Hypothalamus (tissue), 51 donors: ENCODE results near the gene WDR91.

Experiments
- DNase-seq, 51 donors: peaks; one replicate each; lab custom pipeline; 2025; lab: John Stamatoyannopoulos, UW

WDR91 gene

DNA sequence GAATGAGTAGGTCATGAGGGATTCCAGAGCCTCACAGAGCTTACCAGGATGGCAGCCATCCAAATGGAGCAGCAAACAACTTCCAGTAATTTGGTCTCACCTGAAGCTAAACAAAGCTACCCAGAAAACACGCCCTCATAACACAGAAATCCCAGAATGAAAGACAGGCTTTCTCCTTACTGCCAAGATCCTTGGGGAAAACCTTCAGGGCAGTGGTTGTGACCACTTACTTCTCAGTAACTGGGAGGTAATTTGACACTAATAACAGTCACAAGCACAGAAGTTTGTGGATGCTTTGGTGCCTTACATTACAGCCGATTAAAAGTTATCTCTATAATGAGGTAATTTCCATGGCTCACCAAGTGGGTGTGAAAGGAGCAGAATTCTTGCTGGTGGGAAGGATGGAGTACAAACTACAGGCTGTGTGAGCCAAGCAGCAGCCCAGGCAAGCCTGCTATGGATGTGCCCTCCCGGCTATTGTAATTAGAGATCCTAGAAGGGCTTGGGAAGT is 10.4 kb downstream of the WDR91 start:
- DNase-seq = no peak

GRCh38 chr7:135199439-135199838 is 11.9 kb downstream of the WDR91 start:
- DNase-seq = no peak

GRCh38 chr7:135197906-135198655 is 13.2 kb downstream of the WDR91 start:
- no peak for DNase-seq

DNA sequence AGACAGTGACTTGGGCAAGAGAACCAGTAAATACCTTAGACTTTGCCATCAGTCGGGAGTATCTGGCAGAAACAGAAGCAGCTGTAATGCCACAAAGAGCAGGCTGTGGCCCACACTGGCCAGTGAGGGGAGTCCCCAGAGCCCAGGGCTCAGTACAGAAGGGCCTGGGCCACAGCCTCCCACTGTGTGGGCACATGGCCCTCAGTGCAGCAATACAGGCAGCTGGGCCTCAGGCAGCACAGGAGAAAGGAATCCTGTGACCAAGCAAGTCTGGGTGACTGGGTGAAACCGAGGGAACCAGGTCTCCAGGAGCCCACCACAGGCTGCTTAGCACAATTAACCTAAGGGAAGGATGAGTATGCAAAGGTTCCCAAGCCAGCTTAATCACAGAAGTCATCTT is 14.0 kb downstream of the WDR91 start:
- DNase-seq = no peak

GRCh38 chr7:135195968-135196629 is 15.2 kb downstream of the WDR91 start:
- no peak for DNase-seq

GRCh38 chr7:135195156-135195555 is 16.2 kb downstream of the WDR91 start:
- no peak for DNase-seq

GRCh38 chr7:135194494-135195095 is 16.7 kb downstream of the WDR91 start:
- DNase-seq = no peak

GRCh38 chr7:135193615-135194081 is 17.7 kb downstream of the WDR91 start:
- no peak for DNase-seq

DNA sequence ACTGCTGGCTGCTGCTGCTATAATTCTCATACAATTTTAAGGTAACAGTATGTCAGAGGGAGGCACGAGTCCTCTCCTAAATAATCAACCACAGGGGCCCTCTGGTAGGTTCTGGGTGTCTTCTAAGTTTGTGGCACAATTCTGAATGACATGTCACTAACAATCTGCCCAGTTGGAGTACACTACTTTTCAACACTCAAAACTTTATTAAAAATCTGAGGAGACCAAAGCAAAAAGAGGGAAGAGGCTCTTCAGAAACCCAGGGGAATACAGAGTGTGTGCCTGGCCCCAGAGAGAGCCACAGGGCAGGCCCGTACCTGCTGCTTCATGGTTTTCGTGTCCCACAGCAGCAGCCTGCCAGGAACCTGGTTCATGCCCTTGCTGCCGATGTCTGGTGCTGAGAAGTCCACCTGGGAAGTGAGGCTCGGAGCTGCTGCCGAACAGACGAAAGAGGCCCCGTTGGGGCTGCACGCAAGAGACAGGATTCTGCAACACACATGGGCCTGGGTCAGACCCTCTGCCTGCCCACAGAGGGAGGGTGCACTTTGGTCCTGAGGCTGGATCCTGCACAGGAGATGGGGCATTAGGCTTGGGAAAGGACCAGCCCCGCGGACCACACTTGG is 18.3 kb downstream of the WDR91 start:
- DNase-seq = no peak

DNA sequence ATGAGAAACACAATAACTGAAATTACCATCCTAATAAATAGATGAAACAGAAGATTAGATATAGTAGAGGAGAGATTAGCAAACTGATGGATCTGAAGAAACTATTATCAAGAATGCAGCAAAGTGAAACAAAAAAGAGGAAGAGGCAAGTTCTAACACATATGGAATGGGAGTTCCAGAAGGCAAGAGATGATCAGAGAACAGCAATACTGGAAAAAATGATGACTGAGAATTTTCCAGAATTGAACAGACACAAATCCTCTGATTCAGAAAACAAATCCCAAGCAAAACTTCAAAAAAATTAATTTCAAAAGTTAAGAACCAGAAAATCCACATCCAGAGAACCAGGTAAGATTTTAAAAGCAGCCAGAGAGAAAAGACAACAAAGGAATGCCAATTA is 20.6 kb downstream of the WDR91 start:
- DNase-seq = no peak

- peak in 1 of 51 donors; percentile 25 for DNase-seq
These were observed 21.4 kb downstream of the WDR91 start for GRCh38 chr7:135189961-135190360.

DNA sequence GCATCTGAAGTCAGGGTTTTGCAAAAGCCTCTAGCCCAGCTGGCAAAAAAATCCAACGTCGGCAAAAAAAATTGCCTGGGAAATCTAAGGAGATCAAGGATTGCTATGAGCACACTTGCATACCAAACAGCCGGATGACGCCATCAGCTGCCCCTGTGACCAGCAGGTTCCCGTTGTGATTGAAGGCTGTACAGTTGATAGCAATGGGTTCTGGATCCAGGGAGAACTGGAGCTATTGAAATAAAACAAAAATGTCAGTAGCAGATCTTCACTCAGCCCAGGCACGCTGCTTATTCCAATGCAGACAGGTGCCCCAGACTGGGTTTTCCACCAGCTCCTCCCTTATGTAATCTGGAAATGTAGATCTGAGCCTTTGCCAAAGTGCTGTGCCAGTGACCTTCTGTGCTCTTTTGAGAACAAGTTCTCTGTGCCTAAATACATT is 22.1 kb downstream of the WDR91 start:
- peak in 1 of 51 donors; percentile 56 for DNase-seq

DNA sequence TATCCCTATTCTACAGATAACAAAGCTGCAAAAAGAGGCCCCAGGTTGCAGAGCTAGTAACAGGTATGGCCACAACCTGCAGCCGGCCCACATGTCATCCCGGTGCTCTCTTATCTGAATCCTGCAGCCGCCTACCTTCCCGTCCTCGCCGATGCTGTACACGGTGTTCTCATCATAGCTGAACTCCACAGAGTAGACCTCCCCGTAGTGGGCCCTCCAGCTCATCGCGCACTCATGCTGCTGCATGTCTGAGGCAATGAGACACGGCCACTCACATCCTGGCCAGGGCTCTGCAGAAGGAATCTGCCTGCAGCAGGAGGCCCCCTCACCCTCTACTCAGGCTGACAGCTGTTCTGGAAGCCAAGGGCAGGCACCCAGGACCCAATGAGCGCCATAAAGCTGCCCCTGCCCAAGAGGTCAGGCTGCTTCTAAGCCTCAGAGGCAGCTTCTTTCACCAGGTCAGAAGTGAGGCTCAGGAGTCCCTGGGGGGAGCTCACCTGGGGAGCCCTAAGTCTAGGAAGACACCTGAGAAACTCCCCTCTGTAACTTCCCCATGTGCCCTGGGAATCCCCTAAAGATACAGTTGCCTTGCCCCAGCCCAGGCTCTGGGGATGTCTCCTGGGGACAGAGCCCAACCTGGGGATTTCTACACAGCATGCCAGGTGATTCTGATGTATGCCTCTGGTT is 22.9 kb downstream of the WDR91 start:
- no peak for DNase-seq

DNA sequence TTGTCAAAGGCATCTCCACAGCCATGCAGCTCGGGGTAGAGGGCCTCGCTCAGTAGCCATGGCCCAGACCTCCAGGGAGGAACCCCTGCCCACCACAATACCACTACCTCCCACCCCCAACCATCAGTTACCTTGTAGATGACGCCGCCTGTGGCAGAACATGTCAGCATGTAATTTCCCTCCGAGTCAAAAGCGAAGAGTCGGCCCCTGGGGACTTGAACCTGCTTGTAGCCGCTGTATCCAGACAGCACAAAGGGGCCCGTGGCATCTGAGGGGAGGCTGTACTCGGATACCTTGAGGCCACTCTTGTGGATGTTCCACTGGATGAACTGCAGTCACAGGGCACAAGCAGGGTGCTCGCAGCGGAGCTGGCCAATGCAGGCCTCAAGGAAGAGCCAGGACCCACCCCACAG is 24.5 kb downstream of the WDR91 start:
- no peak for DNase-seq

DNA sequence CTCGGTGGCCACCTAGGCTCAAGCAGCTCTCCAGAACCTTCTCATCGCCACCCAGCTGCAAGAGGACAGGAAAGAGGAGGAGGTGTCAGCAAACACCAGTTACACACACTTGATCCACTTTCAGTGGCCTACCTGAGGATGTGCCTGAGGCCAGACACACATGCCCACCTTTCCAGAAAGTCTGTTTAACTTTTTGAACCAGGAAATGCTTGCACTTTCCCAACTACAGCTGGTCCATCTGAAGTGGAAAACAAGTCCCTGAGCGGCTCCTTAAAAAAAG is 25.1 kb downstream of the WDR91 start:
- no peak for DNase-seq

DNA sequence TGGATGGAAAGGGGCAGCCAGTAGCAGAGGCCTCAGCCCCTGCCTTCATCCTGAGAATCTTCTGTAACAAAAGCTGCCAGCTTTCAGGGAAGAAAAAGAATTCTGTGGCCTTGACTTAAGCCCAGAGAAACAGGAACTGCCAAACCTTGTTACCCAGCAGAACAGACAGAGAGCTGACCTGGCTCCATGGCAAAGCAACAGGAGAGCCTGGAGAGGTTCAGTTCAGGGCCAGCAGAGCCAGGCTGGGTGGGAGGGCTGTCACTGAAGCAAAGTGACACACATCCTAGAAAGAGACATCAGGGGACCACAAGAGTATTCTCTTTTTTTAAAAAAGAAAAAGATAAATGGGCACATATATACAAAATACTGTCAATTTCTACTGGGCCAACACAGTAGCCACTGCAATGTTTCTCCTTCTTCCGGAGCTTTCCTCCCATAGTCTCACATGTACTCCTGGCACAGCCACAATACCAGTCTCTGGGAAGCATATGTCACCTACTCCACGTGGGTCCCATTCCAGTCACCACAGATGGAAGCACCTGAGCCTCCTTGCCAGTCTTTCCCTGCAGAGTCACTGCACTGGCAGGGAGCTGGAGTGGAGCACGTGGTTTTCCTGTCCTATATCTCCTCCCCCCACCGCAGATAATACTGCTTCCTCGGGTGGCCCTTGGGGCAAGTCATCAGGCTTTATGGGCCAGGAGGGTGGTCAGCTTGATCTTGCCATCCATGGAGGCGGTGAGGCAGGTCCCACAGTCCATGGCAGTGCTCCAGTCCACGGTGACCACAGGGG is 25.7 kb downstream of the WDR91 start:
- no peak for DNase-seq

DNA sequence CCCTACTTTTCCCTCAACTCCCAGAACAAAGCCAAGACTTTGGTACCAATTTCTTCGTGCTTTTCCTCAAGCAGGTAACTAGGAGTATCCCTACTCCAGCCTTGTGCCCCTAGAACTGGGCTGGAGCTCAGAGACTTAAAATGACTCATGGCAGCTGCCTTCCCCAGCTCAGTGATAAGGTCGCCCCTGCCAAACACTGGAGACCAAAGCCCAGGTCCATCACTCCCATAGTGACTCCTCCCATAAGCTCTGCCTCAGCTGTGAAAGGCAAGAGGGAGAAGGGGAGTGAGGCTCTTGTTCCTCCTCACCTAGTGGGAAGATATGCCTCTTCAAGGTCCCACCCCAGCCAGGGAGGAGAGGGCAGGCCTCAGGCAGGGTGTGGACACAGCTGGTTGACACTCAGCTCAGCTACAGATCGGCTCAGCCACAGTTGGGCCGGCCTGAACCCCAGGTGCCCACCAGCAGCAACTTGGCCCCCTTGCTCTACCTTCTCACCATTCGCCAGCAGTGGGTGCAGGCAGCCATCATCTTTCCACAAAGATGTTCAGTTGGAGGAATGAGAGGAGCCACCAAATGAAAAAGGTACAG is 27.0 kb downstream of the WDR91 start:
- DNase-seq = no peak

DNA sequence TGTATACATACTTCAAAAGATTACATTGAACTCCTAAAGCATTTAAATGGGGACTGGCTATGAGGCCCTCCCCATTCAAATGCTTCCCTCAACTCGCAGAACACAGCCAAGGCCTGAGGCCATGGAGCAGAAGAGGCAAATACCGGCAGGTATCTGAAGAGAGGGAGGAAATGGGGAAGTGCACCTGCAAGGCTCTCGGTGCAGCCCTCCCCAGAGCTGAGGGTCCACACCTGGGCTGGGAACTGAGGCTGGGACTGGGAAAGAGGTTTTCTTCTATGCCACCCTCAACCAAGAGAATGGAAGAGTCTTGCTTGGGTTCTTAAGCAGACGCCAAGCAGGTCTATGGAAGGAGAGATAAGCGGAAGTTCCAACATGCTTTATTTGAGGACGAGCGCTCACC is 27.8 kb downstream of the WDR91 start:
- no peak for DNase-seq

- no peak for DNase-seq
These were observed 29.2 kb downstream of the WDR91 start for GRCh38 chr7:135181929-135182678.
